ENCODE measurements around the gene FIGNL1. TPM values are rescaled to one million over a fixed set of nuclear protein-coding genes. Genes with fewer than 3 reads are reported as not detected.

Gene FIGNL1
- total and polyA plus RNA-seq, 2 of the 4 experiments (the other 2 are of a cell fraction) = 8.2 to 27.1 TPM

DNA sequence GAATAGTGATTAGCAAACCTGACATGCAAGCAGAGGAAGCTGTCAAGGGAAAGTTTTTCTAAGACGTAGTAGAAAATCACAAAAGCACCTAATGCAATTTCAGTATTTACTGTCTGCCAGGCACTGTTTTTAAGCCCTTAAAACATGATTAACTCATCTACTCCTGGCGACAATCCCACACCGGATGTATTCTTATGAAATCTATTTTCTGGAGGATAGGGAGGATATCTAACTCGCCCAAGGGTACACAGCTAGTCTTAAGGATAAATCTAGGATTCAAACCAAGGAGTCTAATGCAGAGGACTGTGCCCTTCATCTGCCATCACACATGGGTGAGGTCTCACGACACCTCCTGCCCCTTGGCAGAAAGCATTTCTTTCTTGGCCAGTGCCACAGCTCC is 47.8 kb upstream of the FIGNL1 start:
- no peak overlapping the region for H3K14ac ChIP-seq (replicated peaks; ENCODE audit: low read depth, low read length)
- no peak overlapping the region for H2BK5ac ChIP-seq (ENCODE audit: low read depth, low read length, poor library complexity, severe bottlenecking)
- no peak overlapping the region for H3K56ac ChIP-seq (ENCODE audit: extremely low read depth, insufficient read depth, low read length)
- intact Hi-C loops (cut with micrococcal nuclease) = no loop called here
- H3K18ac ChIP-seq (ENCODE audit: low read depth, low read length) = no peak overlapping the region
- H4K91ac ChIP-seq (ENCODE audit: insufficient read depth, low read depth, low read length) = no peak overlapping the region
- H3K9ac ChIP-seq (ENCODE audit: low read depth, low read length) = no peak overlapping the region
- H4K20me1 ChIP-seq (ENCODE audit: insufficient read depth, low read length) = no peaks in the 10 kb centered on the region
- no peak overlapping the region for H2AFZ ChIP-seq (replicated peaks; ENCODE audit: low read length, poor library complexity)
- H3K4ac ChIP-seq (ENCODE audit: low read depth, low read length) = no peak overlapping the region
- no peaks in the 10 kb centered on the region for H3K9me3 ChIP-seq (ENCODE audit: control insufficient read depth, insufficient read depth, low read length)
- no peak overlapping the region for H2BK120ac ChIP-seq (ENCODE audit: low read depth, low read length)
- H2AK5ac ChIP-seq (ENCODE audit: low read depth, low read length) = no peak overlapping the region
- no peak overlapping the region for H2BK20ac ChIP-seq (ENCODE audit: low read depth, low read length)
- peaks cover 13% of the 10 kb centered on the region for H3K27me3 ChIP-seq (ENCODE audit: control insufficient read depth, insufficient read depth, low read length)
- no peaks in the 10 kb centered on the region for H3K36me3 ChIP-seq (ENCODE audit: control insufficient read depth, insufficient read depth, low read length)
- H3K4me1 ChIP-seq (ENCODE audit: control insufficient read depth, insufficient read depth, low read length) = peaks cover 2% of the 10 kb centered on the region; the same call in 1 of the 2 replicates
- ATAC-seq (ENCODE audit: low read depth) (no peak), DNase-seq (peak; percentile 7)
- H3K23ac ChIP-seq (ENCODE audit: low read depth, low read length) = no peak overlapping the region
- CTCF ChIA-PET = no interaction called here
- H3K4me3 ChIP-seq (ENCODE audit: insufficient read depth, low read depth, low read length) = no peak overlapping the region
- BruUV-seq (replicated peaks) = no TSS peak
- POLR2A ChIA-PET (ENCODE audit: unreplicated experiment) = no interaction called here
- no peak overlapping the region for H3K4me2 ChIP-seq (ENCODE audit: low read depth, low read length)
- no peak overlapping the region for H4K8ac ChIP-seq (ENCODE audit: low read depth in 2 of 2, low read length in 2 of 2)
- dilution Hi-C loops (cut with HindIII; ENCODE audit: low sequenced_read_pairs, unreplicated experiment) = no loop called here
- H2AK9ac ChIP-seq (replicated peaks; ENCODE audit: low read depth, low read length, poor library complexity) = no peak overlapping the region
- H3K27ac ChIP-seq (ENCODE audit: insufficient read depth, low read length) = no peak overlapping the region
- no peak for TF ChIP-seq MAFK (IDR thresholded peaks at IDR 0.05; ENCODE audit: low read depth, low read length)
- H2BK15ac ChIP-seq (ENCODE audit: low read depth, low read length) = no peak overlapping the region
- in situ Hi-C loops (cut with MboI; ENCODE audit: low sequenced_read_pairs) = no loop called here
- H3K9me1 ChIP-seq (ENCODE audit: insufficient read depth, low read length) = no peaks in the 10 kb centered on the region
- no peaks in the 10 kb centered on the region for H3K79me1 ChIP-seq (ENCODE audit: low read depth in 1 of 2, low read length in 2 of 2)
- no CpG with 5 or more reads among the region's 5 CpGs for WGBS, 2 experiments (ENCODE audit: extremely low coverage in 2 of 2, insufficient read length in 1 of 2)
- no peak overlapping the region for H4K5ac ChIP-seq (ENCODE audit: low read depth, low read length)
